ENCODE results near the gene IDH2. TPM values are rescaled to one million over a fixed set of nuclear protein-coding genes. Genes with fewer than 3 reads are reported as not detected.

The IDH2 gene
- total and polyA plus RNA-seq, 10 of the 15 experiments (the other 5 are each of a cell fraction or from before 2014, with no cell fraction given) = 2.3 to 358 (median 242) TPM

GRCh38 chr15:90149609-90150340 is 47.5 kb upstream of the IDH2 start:
- H2AFZ ChIP-seq (ENCODE audit: control insufficient read depth, low read depth, low read length) = peak overlapping the region; percentile 77
- SMC1A ChIA-PET (ENCODE audit: uncharacterized antibody, unreplicated experiment) = interaction anchor here (0.6 to 2.6 kb wide), 7 partner anchors 12 to 121 kb away, joined by 3 to 7 read pairs (median 3); no protein-coding TSS in a partner anchor
- peaks cover 17% of the 10 kb centered on the region for H3K4me1 ChIP-seq (ENCODE audit: control insufficient read depth, insufficient read depth, low read length)
- in situ Hi-C loops (cut with MboI) (no loop called here), intact Hi-C loops (cut with micrococcal nuclease; ENCODE audit: unreplicated experiment) (no loop called here)
- no peak; the same call in 2 of the 3 replicates for ATAC-seq
- no peaks in the 10 kb centered on the region for H3K27me3 ChIP-seq (replicated peaks in 1 of 2; ENCODE audit: control insufficient read depth in 2 of 2, insufficient read depth in 2 of 2, low read length in 1 of 2)
- H3K4me3 ChIP-seq = no peak overlapping the region
- 93% methylated on average over 14 of the region's 14 CpGs for WGBS (ENCODE audit: insufficient coverage, insufficient replicate concordance, low lambda C conversion rate, missing lambda C conversion rate)
- H3K79me2 ChIP-seq (ENCODE audit: control insufficient read depth, insufficient read depth, low read length) = no peaks in the 10 kb centered on the region
- H3K36me3 ChIP-seq (ENCODE audit: control insufficient read depth in 2 of 2, insufficient read depth in 2 of 2, low read length in 1 of 2) = no peaks in the 10 kb centered on the region
- RAD21 ChIA-PET (ENCODE audit: unreplicated experiment) = interaction anchor here (1.1 to 3.0 kb wide), 5 partner anchors 13 to 84 kb away, joined by 3 to 15 read pairs (median 7); partner anchors contain the start of genes CIB1 and GDPGP1
- no peak for DNase-seq (ENCODE audit: low read depth, low spot score)
- CTCF ChIA-PET = interaction anchor here (0.6 to 7.4 kb wide), 10 partner anchors 13 to 251 kb away, joined by 3 to 40 read pairs (median 5); partner anchors contain the start of genes CIB1, GDPGP1, IDH2 and SEMA4B
- POLR2A ChIA-PET = interaction anchor here (0.9 to 2.6 kb wide), 2 partner anchors 51 to 84 kb away, joined by 5 to 10 read pairs; partner anchors contain the start of genes CIB1 and GDPGP1
- TF ChIP-seq SIX5 (IDR thresholded peaks at IDR 0.05; ENCODE audit: low read depth, low read length, severe bottlenecking) = no peak
- no peak for TF ChIP-seq LARP7 (IDR thresholded peaks at IDR 0.05)
- TF ChIP-seq IRF4 (IDR thresholded peaks at IDR 0.05; ENCODE audit: low read depth, low read length) = no peak
- TF ChIP-seq NFYA (IDR thresholded peaks at IDR 0.05; ENCODE audit: borderline replicate concordance, low read depth, low read length) = no peak
- no peak for TF ChIP-seq HCFC1 (IDR thresholded peaks at IDR 0.05; ENCODE audit: low read length)
- 0 out of 2 replicates have a peak overlapping the region, but pooled peaks have one; percentile 20 for H3K27ac ChIP-seq (ENCODE audit: control insufficient read depth, insufficient read depth)
- BruUV-seq (replicated peaks) = no TSS peak
- H4K20me1 ChIP-seq (ENCODE audit: control insufficient read depth, insufficient read depth) = no peaks in the 10 kb centered on the region
- FAIRE-seq = no peak
- H3K9ac ChIP-seq (ENCODE audit: control insufficient read depth, insufficient read depth, low read length) = no peak overlapping the region
- H3K9me3 ChIP-seq (replicated peaks; ENCODE audit: control insufficient read depth, insufficient read depth, low read length) = no peaks in the 10 kb centered on the region
- H3K4me2 ChIP-seq (ENCODE audit: control insufficient read depth, insufficient read depth) = no peak overlapping the region

Measured in GM12878 (cell line).